ENCODE results near the gene HPCAL1.

DNA sequence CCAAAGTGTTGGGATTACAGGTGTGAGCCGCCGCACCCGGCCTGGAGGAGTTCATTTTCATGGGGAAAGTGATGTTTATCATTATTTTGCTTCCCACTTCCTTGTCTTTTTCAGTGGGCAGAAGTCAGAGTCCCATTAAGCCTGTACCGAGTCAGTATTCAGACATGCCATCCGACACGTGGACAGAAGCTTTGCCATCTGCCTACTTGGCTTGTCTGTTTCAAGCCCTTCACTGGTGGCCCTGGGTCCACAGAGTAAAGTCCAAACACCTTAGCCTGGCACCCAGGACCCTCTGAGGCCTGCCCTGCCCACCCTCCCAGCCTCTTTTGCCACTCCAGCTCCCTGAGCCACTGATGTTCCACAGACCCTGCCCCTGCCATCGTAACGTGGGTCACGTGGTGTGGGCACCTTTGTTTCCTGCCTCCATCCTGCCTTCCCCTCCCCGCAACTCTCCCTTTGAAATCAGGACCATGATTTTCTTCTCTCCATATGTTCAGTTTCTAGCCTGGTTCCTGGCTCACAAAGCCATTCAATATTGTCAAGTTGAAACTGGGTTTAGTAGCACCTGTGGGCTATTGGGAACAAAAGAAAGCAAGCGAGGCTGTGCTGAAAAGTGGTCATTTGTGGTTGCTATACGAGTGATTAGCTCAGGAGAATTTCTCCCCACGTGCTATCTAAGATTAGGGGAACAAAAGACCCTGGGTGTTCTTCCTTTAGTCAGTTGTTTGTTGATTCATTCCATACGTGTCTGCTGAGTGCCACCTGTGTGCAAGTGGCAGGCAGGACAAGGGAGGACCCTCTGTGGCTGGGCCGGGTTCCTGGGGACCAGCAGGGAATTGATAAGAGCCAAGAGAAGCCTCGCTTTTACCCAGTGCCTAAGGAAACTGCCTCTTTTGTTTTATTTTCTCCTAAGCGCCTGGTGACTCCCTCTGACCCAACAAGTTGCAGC lies 150.5 kb downstream of the HPCAL1 start:
- TF ChIP-seq, protein P1, sequence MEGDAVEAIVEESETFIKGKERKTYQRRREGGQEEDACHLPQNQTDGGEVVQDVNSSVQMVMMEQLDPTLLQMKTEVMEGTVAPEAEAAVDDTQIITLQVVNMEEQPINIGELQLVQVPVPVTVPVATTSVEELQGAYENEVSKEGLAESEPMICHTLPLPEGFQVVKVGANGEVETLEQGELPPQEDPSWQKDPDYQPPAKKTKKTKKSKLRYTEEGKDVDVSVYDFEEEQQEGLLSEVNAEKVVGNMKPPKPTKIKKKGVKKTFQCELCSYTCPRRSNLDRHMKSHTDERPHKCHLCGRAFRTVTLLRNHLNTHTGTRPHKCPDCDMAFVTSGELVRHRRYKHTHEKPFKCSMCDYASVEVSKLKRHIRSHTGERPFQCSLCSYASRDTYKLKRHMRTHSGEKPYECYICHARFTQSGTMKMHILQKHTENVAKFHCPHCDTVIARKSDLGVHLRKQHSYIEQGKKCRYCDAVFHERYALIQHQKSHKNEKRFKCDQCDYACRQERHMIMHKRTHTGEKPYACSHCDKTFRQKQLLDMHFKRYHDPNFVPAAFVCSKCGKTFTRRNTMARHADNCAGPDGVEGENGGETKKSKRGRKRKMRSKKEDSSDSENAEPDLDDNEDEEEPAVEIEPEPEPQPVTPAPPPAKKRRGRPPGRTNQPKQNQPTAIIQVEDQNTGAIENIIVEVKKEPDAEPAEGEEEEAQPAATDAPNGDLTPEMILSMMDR (IDR thresholded peaks at IDR 0.05), result no peak
- TF ChIP-seq ZFX (IDR thresholded peaks at IDR 0.05; ENCODE audit: borderline replicate concordance), result no peak

All from 22Rv1 (cell line).